Measurements from ENCODE around the gene HDAC11.

HDAC11 gene

GRCh38 chr3:13515786-13516759 lies 36.0 kb downstream of the HDAC11 start:
- DNase-seq (ENCODE audit: low read depth, low spot score), result no peak
- TF ChIP-seq CTCF (IDR thresholded peaks at IDR 0.05; ENCODE audit: low read depth, low read length), result no peak
- H3K4me3 ChIP-seq (ENCODE audit: low read depth, low read length), result no peak overlapping the region
- in situ Hi-C loops (cut with HindIII; ENCODE audit: low sequenced_read_pairs), result no loop called here

- in situ Hi-C loops (cut with HindIII; ENCODE audit: low sequenced_read_pairs), result no loop called here
- DNase-seq (ENCODE audit: low read depth, low spot score), result no peak
- TF ChIP-seq CTCF (IDR thresholded peaks at IDR 0.05; ENCODE audit: low read depth, low read length), result no peak
- no peak overlapping the region for H3K4me3 ChIP-seq (ENCODE audit: low read depth, low read length)
These were observed 36.6 kb downstream of the HDAC11 start for GRCh38 chr3:13516760-13517135.

- no peak for TF ChIP-seq CTCF (IDR thresholded peaks at IDR 0.05; ENCODE audit: low read depth, low read length)
- no peak overlapping the region for H3K4me3 ChIP-seq (ENCODE audit: low read depth, low read length)
- in situ Hi-C loops (cut with HindIII; ENCODE audit: low sequenced_read_pairs), result no loop called here
- no peak for DNase-seq (ENCODE audit: low read depth, low spot score)
These were observed 37.3 kb downstream of the HDAC11 start for GRCh38 chr3:13517253-13517977.

GRCh38 chr3:13518516-13518953 lies 38.4 kb downstream of the HDAC11 start:
- H3K4me3 ChIP-seq (ENCODE audit: low read depth, low read length), result no peak overlapping the region
- in situ Hi-C loops (cut with HindIII; ENCODE audit: low sequenced_read_pairs), result no loop called here
- peak; percentile 39 for DNase-seq (ENCODE audit: low read depth, low spot score)
- TF ChIP-seq CTCF (IDR thresholded peaks at IDR 0.05; ENCODE audit: low read depth, low read length), result no peak

- no peak for DNase-seq (ENCODE audit: low read depth, low spot score)
- no peak for TF ChIP-seq CTCF (IDR thresholded peaks at IDR 0.05; ENCODE audit: low read depth, low read length)
- H3K4me3 ChIP-seq (ENCODE audit: low read depth, low read length), result no peak overlapping the region
- in situ Hi-C loops (cut with HindIII; ENCODE audit: low sequenced_read_pairs), result no loop called here
These were observed 39.1 kb downstream of the HDAC11 start for GRCh38 chr3:13519006-13519791.

- in situ Hi-C loops (cut with HindIII; ENCODE audit: low sequenced_read_pairs), result no loop called here
- H3K4me3 ChIP-seq (ENCODE audit: low read depth, low read length), result no peak overlapping the region
- TF ChIP-seq CTCF (IDR thresholded peaks at IDR 0.05; ENCODE audit: low read depth, low read length), result no peak
- DNase-seq (ENCODE audit: low read depth, low spot score), result no peak
These were observed 40.3 kb downstream of the HDAC11 start for GRCh38 chr3:13520326-13520880.

Measured in astrocyte of the spinal cord (primary cell).